ENCODE measurements around the gene RFX2.
A peak's percentile ranks its signal among the peaks of the same experiment; 100 is the strongest.
"Not testable (repeated sequence)": the region's sequence is repeated elsewhere in the genome, so short reads cannot be mapped to it uniquely, and the experiment has no call there.

Gene RFX2

DNA sequence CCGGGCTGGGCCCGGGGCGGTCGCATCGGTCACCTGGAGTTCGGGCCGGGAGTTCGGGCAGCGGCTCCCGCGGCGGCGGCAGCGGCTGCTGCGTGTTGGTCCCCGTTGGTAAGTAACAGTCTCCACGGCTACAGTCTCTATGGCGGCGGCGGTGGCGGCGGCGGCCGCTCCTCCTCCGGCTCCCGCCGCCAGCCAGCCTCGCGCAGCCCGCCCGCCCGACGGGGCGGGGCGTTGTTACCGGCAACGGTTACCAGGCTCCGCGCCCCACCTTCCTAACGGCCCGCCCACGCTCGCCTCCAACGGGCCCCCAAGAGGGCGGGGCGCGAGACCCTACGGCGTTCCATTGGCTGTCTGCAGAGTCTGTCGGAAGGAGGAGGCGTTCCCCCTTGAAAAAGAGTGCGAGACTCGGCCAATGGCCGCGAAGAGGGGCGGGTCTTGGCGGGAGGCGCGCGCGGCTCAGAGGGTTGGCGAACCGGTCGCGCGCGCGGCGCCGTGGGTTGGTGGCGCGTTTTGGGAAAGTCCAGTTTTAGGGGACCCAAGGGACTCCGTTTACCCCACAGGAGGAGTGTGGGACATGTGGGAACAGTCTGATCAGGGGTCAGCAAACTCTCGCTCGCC lies at the start of gene RFX2:
Gene RFX2 (minus strand): TSS at position 141 of the 618 bp plus-strand sequence. CDS start 63,004 bp downstream, outside the sequence.
- peak; percentile 70 for DNase-seq (ENCODE audit: low read depth, low spot score)

DNA sequence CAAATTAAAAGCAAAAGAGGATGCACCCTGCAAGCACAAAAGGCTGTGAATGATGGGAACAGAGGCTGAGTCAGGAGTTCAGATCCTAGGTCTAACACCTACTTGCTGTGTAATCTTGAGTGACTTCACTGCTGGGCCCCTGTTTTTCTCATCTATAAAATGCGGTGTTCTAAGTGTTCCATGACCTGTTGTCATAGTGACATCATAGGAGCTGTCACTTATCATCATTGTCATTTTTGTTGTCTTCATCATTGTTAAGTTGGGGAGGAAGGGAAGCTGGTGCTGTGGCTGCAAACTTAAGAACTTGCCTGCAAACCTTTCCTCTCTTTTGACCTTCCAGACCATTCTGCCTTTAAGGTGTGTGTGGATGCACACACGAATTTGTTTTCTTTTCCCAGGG lies 45.7 kb upstream of the RFX2 start:
- no peak for DNase-seq (ENCODE audit: low read depth, low spot score)

DNA sequence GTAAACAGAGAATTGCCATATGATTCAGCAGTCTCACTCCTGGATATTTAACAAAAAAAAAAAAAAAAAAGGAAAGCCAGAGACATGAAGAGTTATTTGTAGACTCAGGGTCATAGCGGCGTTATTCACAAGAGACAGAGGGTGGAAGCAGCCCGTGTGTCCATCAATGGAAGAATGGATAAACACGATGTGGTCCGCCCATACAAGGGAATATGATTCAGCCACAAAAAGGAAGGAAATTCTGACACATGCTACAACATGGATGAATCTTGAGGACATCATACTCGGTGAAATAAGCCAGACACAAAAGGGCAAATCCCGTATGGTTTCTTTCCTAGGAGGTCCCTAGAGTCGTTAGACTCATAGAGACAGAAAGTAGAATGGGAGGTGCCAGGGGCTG lies 40.0 kb upstream of the RFX2 start:
- no peak for DNase-seq (ENCODE audit: low read depth, low spot score)

DNA sequence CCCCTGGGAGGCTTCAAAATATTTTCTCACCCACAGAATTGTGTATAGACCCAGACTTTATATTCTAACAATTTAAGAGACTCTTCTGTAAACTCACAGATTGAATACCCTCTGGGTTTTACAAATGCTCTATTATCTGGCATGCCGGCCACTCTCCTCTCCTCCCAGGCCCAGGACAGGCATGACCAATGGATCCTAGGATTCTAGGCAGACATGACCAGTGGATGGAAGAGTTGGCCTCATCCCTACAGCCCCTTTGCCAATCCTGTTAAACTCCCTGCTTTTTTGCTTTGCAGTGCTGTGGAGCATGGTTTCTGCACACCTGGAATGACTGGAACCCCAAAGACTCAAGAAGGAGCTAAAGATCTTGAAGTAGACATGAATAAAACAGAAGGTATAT lies 30.9 kb upstream of the RFX2 start:
- no peak for DNase-seq (ENCODE audit: low read depth, low spot score)

DNA sequence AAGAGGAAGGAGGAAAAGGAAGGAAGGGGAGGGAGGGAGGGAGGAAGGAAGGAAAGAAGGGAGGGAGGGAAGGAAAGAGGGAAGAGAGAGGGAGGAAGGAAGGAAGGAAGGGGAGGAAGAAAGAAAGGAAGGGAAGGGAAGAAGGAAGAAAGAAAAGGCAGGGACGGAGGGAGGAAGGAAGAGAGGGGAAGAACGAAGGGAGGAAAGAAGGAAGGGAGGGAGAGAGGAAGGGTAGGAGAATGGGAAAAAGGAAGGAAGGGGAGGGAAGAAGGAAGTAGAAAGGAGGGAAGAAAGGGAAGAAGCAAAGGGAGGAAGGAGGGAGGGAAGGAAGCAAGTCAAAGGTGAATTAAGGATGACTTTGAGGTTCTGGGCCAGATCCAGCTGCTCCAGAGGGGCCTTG lies 28.2 kb upstream of the RFX2 start:
- no peak for DNase-seq (ENCODE audit: low read depth, low spot score)

DNA sequence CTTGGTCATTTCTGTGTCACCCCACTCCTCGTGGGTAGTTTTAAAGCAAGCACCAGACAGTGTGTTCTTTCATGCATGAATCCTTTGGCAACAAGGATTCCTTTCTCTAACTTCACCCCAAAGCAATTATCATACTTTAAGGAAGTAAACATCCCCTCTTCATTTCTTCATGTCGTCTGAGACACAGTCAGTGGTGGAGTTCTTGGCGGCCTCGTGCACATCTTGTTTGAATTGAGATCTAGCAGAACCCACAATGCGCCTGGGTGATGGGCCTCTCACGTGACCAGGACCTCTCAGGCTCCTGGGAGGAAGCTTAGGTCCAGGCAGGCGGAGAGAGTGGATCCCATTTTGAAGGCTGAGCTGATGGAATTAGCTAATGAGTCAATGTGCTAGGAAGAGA lies 27.8 kb upstream of the RFX2 start:
- DNase-seq (ENCODE audit: low read depth, low spot score), result no peak

DNA sequence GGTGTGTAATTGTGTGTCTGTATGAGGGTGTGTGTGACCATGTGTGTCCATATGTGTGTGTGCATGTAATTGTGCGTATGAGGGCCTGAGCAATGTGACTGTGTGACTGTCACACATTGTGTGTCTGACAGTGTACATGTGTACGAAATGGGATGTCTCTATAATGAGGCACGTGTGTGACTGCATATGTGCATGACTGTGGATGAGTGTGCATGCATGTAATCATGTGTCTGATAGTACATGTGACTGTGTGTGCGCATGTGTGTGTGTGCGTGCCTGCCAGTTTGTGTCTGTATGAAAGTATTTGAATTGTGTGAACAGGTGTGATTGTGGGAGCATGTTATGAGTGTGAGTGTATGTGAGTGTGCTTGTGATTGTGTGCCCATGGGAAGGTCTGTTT lies 22.9 kb upstream of the RFX2 start:
- DNase-seq (ENCODE audit: low read depth, low spot score), result no peak

DNA sequence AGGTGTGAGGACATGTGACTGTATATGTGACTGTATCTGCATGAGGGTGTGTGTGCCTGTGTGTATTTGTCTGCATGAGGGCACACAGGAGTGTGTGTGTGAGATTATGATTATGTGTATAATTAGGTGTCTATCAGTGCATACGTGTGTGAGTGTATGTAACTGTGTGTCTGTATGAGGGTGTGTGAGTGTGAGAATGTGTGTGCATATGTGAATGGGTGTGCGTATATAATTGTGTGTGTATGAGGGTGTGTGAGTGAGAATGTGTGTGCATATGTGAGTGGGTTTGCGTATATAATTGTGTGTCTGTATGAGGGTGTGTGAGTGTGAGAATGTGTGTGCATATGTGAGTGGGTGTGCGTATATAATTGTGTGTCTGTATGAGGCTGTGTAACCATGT lies 22.2 kb upstream of the RFX2 start:
- no peak for DNase-seq (ENCODE audit: low read depth, low spot score)

DNA sequence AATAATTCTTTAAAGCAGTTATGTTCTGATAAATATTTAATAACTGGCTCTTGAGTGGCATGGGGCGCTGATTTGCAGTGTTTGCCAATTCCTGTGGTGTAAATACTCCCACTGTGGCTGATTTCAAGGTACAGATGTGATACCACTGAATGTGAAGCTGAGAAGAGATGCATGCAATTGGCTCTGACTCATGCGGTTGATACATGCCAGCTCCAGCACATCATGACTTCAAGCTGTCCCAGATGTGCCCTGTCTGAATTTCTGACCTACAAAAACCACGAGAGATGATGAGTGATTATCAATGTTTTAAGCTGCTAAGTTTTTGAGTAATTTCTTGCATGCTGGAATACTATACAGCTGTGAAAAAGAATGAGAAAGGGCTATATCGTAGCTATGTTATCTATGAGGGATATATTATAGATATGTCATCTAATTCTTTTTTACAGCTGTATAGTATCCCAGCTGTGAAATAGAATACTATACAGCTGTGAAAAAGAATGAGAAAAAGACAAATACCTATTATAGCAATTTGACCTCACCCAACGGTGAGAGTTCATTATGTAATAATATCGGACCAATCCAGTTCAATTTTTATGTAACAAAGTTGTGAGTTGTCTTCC lies 17.5 kb upstream of the RFX2 start:
- no peak for DNase-seq (ENCODE audit: low read depth, low spot score)

DNA sequence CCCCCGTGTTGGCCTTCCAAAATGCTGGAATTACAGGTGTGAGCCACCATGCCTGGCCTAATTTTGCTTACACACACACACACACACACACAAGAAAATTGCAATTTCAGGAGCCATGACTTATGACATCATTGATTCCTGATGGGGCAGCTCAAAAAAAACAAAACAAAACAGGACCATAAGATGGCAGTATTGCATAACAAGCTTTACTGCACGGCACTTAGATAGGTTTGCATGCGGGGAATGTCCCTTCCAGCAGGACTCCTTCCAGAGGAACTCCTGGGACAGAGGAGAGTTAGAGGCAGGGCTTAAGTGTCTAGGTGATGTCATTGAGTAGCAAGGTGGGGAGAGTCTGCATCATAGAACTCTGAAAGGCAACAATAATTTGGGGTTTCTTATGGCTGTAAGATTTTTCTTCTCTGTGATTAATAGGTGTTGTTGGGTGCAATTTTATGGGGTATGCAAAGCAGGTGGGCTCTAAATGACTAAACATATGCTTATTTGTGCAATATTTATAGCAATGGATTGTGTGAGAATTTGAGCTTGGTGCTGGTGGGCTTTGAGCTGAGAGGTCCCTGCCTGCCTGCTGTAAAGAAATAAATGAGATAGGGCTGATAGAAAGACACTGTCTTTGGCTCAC lies 16.2 kb upstream of the RFX2 start:
- no peak for DNase-seq (ENCODE audit: low read depth, low spot score)

DNA sequence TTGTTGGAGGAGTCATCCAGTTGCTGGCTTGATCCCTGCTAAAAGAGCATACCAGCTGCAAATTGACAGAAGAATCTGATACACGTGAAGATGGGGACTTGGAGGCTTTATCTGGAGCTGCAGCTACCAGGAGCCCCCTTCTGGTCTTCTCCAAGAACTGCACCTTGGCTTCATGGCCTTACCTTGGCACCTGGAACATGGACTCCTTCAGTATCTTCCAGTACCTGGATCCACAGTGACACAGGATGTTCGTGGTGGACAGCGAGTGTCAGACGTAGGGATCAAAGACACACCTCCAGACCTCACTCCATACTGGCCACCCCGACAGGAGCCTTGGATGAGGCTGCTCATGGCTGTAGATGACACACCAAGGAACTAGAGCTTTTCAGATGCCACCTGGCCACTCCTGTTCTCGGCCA lies 15.3 kb upstream of the RFX2 start:
- peak; percentile 57 for DNase-seq (ENCODE audit: low read depth, low spot score)

DNA sequence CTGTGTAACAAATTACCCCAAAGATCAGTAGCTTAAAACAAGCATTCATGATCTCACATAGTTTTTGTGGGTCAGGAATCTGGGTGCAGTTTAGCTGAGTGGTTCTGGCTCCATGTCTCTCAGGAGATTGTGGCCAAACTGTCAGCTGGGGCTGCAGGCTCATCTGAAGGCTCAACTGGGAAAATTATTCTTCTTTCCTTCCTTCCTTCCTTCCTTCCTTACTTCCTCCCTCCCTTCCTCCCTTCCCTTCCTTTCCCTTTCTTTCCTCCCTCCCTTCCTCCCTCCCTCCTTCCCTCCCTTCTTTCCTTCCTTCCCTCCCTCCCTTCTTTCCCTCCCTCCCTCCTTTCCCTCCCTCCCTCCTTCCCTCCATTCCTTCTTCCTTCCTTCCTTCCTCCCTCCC lies 8.7 kb upstream of the RFX2 start:
- DNase-seq (ENCODE audit: low read depth, low spot score), result no peak

DNA sequence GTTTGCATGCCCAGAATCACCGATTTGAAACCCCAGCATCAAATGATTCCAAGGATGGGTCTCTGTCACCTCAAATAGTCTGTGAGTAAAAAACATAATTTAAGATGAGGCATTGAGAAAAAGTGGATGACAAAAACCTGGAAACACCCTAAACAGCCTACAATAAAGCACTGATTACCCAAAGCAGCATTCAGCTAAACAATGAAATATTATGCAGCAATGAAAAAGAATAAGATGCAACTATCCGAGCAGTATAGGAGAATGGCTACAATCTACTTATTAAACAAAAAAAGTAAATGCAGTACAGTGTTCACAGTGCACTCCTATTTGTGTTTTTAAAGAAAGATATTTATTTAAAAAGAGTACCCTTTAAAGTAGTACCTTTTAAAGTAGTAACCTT lies 7.7 kb upstream of the RFX2 start:
- DNase-seq (ENCODE audit: low read depth, low spot score), result no peak

DNA sequence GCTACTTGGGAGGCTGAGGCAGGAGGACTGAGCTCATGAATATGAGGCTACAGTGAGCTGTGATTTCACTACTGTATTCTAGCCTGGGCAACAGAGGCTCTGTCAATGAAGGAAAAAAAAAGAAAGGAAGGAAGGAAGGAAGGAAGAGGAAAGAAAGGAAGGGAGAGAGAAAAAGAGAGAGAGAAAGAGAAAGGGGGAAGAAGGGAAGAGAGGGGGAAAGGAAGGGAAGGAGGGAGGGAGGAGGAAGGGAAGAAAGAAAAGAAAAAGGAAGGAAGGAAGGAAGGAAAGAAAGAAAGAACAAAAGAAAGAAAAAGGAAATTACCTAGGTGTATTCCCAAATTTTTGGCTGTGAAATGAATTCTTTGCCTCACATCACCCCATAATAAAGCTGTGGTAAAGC lies 7.2 kb upstream of the RFX2 start:
- no peak for DNase-seq (ENCODE audit: low read depth, low spot score)

DNA sequence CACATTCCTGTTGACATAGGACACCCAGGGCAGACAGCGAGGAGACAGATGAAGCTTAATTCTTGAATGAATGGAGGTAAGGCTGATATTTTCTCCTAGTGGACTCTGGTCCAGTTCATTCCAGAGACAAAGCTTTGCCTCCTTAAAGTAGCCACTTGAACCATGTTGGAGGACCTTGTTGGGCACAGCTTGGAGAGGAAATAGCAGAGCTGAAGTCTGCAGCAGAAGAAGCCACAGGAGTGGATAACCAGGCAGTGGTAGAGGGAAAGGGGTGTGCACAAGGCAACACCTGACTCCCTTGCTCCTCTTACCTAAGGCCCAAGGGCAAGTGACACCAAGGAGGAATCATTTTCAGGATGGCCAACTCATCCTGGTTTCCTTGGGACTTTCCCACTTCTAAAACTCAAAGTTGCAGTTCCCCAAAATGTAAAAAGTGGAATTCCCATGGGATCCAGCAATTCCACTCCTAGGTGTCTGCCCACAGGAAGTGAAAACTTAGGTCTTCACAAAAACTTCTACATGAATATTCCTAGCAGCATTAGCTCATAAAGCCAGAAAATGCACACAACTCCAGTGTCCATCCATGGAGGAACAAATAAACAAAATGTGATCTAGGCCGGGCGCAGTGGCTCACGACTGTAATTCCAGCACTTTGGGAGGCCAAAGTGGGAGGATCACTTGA lies 6.6 kb upstream of the RFX2 start:
- no peak for DNase-seq (ENCODE audit: low read depth, low spot score)

DNA sequence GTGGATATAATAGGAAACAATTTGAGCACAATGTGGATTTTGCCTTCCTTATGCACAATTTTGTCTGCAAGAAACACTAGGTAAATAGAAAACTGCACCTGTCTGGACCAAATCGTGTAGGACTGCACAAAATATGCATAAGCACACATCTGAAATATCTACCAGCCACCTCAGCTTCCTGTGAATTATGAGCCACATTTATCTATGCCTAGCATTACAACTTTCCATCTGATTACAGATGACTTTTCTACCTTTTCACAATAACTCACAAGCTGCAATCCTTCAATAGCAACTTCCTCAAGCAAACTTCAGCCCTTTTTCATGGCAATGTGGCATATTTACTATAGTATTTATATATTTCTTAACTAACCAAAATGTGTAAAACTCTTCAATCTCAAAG lies 5.7 kb upstream of the RFX2 start:
- no peak for DNase-seq (ENCODE audit: low read depth, low spot score)

DNA sequence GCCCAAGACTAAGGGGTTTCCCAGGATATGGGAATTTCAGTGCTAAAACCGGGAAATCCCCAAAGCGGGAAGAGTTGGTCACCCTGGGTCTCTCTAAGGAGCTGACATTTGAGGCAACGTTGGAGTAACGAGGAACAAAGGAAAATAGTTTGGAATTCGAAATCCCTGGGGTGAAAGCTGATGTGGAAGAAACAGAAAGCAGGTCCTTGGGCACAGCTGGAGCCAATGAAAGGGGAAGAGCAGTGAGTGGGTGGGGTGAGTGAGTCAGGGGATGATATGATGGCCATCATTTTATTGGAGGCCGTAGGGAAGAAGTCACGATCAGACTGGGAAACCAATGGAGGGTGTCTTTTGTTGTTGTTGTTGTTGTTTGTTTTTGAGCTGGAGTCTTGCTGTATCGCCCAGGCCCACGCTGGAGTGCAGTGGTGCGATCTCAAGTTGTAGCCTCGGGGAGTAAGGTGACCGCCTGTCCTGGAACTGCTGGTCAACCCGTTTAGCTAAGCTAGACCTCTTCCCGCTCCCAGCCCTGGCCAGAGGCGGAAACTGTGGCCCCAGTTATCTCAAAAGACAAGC lies 3.4 kb upstream of the RFX2 start:
- DNase-seq (ENCODE audit: low read depth, low spot score), result no peak

DNA sequence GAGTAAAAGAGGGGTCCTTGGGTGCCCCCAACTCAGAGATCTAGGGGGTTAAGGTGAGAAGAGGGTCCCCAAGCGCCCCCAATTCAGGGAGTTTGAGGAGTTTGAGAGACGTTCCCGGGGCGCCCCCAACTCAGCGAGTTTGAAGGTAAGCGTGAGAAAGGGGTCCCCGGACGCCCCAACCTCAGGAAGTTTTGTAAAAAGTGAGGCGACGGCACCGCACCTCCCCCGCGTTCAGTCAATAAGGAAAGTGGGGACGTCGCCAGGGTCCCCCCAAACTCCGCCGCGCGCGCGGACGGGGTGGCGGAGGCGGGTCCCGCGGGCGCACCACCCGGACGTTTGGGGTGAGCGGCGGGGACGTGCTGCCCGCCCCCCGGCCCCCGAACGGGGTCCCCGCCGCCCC lies 353 bp downstream of the RFX2 start:
- no peak for DNase-seq (ENCODE audit: low read depth, low spot score)

DNA sequence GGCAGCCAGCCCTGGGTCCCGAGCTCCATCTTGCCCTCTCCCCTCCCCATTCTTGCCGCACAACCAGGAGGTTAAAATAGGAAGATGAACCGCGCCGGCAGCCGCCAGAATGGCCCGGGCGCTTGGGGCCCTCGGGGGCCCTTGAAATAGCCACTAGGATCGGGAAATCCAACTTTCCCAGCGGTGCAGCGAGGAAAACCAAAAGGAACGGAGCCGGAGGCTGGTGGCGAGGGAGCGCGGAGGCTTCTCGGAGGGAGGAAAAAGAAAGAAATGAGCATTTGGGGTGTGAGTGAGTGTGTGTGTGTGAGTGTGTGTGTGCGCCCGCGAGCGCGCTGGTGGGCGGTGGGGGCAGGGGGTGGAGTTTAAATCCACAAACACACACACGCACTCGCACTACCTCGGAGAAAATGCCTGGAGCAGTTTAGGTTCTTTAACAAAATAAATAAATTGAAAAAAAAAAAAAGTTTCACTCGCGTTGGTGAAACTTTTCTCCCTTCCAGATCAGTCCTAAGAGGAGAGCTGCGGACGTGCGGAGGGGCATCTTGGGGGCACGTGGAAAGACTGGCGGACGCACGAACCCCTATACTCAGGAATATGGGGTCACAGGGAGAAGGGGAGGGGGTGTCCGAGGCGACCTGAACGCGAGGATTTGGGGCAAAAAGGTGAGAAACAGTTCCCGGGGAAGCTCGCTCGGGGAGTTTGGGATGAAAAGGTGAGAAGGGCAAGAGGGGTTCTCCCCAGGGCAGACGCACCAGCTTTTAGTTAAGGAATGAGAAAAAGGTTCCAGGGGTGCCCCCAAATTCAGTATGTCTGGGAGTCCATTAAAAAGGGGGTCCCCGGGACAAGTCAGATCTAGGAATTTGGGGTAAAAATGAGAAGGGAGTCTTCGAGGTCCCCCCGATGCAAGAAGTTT lies 1.3 kb downstream of the RFX2 start:
- no peak for DNase-seq (ENCODE audit: low read depth, low spot score)

DNA sequence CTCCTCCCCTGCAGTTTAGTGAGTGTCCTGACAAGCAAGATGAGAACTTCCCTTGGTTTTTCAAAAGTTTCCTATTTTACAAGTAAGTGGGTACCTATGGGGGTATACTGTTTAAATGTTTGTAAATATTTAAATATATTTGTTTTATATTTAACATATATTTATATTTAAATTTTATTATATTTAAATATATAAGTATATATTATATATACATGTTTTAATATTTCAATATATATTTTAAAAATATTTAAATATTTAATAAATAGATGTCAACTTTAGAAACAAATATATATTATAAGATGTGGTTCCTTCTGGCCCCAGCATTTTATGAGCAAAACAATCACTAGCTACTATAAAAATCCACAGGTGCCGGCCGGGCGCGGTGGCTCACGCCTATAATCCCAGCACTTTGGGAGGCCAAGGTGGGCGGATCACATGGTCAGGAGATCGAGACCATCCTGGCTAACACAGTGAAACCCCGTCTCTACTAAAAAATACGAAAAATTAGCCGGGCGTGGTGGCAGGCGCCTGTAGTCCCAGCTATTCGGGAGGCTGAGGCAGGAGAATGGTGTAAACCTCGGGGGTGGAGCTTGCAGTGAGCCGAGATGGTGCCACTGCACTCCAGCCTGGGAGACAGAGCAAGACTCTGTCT lies 3.5 kb downstream of the RFX2 start:
- DNase-seq (ENCODE audit: low read depth, low spot score), result not testable (repeated sequence)

DNA sequence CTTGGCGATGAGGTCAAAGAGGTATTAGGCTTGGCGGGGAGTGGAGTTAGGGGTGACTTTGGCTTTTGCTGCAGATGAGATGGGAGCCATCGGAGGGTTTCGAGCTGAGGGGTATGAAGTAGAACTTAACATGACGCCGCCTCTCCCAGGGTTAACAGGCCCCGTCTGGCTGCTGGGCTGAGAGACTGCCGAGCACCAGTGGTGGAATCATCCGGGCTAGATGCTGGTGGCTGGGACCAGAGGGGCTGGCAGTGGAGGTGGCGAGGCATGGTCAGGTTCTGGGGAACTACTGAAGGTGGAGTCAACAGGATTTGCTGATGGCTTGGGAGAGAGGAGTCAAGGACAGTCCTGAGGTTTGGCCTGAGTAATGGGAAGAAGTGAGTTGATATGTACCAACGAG lies 4.9 kb downstream of the RFX2 start:
- no peak for DNase-seq (ENCODE audit: low read depth, low spot score)

Measured in iPS DF 19.7 (cell line).